ENCODE data around the gene PDX1.

Gene PDX1

GRCh38 chr13:27907121-27907787 lies 12.5 kb upstream of the PDX1 start:
- DNase-seq (ENCODE audit: low read depth), result no peak
- TF ChIP-seq CTCF (IDR thresholded peaks at IDR 0.05; ENCODE audit: low read depth, low read length, missing control alignments), result no peak
- H3K4me3 ChIP-seq (ENCODE audit: low read depth, low read length), result no peak overlapping the region
- in situ Hi-C loops (cut with HindIII; ENCODE audit: low sequenced_read_pairs), result no loop called here

GRCh38 chr13:27909378-27909777 lies 10.4 kb upstream of the PDX1 start:
- no peak overlapping the region for H3K4me3 ChIP-seq (ENCODE audit: low read depth, low read length)
- TF ChIP-seq CTCF (IDR thresholded peaks at IDR 0.05; ENCODE audit: low read depth, low read length, missing control alignments), result no peak
- in situ Hi-C loops (cut with HindIII; ENCODE audit: low sequenced_read_pairs), result no loop called here
- DNase-seq (ENCODE audit: low read depth), result no peak

GRCh38 chr13:27911521-27911920 lies 8.3 kb upstream of the PDX1 start:
- in situ Hi-C loops (cut with HindIII; ENCODE audit: low sequenced_read_pairs), result no loop called here
- H3K4me3 ChIP-seq (ENCODE audit: low read depth, low read length), result no peak overlapping the region
- TF ChIP-seq CTCF (IDR thresholded peaks at IDR 0.05; ENCODE audit: low read depth, low read length, missing control alignments), result no peak
- no peak for DNase-seq (ENCODE audit: low read depth)

- no peak for TF ChIP-seq CTCF (IDR thresholded peaks at IDR 0.05; ENCODE audit: low read depth, low read length, missing control alignments)
Observed at GRCh38 chr13:27913160-27913559, 6.6 kb upstream of the PDX1 start.

GRCh38 chr13:27915301-27916207 lies 4.2 kb upstream of the PDX1 start:
- H3K4me3 ChIP-seq (ENCODE audit: low read depth, low read length), result no peak overlapping the region
- no peak for TF ChIP-seq CTCF (IDR thresholded peaks at IDR 0.05; ENCODE audit: low read depth, low read length, missing control alignments)
- in situ Hi-C loops (cut with HindIII; ENCODE audit: low sequenced_read_pairs), result no loop called here
- DNase-seq (ENCODE audit: low read depth), result no peak

More at GRCh38 chr13:27913160-27913559, 6.6 kb upstream of the PDX1 start:
- no peak for DNase-seq (ENCODE audit: low read depth)
- no peak overlapping the region for H3K4me3 ChIP-seq (ENCODE audit: low read depth, low read length)
- in situ Hi-C loops (cut with HindIII; ENCODE audit: low sequenced_read_pairs), result no loop called here

GRCh38 chr13:27917121-27917947 lies 2.5 kb upstream of the PDX1 start:
- in situ Hi-C loops (cut with HindIII; ENCODE audit: low sequenced_read_pairs), result no loop called here

More at GRCh38 chr13:27917121-27917947, 2.5 kb upstream of the PDX1 start:
- no peak for DNase-seq (ENCODE audit: low read depth)
- TF ChIP-seq CTCF (IDR thresholded peaks at IDR 0.05; ENCODE audit: low read depth, low read length, missing control alignments), result no peak
- no peak overlapping the region for H3K4me3 ChIP-seq (ENCODE audit: low read depth, low read length)

All from astrocyte of the cerebellum (primary cell).